Glomerular endothelial cell (primary cell): ENCODE data around the gene TDP1. TPM values are rescaled to one million over a fixed set of nuclear protein-coding genes. Genes with fewer than 3 reads are reported as not detected.
"Not testable (repeated sequence)": the region's sequence is repeated elsewhere in the genome, so short reads cannot be mapped to it uniquely, and the experiment has no call there.

ENCODE experiments used
- DNase-seq: peaks from one replicate; pipeline ENCODE4 v3.0.0-alpha.2; 2011; ENCODE audit warnings: low read depth, low spot score; ENCODE audit errors: extremely low read depth
- total RNA-seq: library from RNA; depleted of rRNA; stranded (reverse); fragments of >200 nt; gene quantifications from 2 replicates; pipeline ENCODE4 v1.2.3, GENCODE V29; 2015

Gene TDP1
- total RNA-seq, 1 donor from 2014 or later: 21.8 TPM

GRCh38 chr14:90089486-90089885 is 133.8 kb downstream of the TDP1 start:
- DNase-seq: not testable (repeated sequence)

- no peak for DNase-seq
These were observed 135.7 kb downstream of the TDP1 start for GRCh38 chr14:90091393-90091792.

GRCh38 chr14:90093942-90094595 is 138.3 kb downstream of the TDP1 start:
- no peak for DNase-seq

Other genes starting within 250 kb of the TDP1 start
- gene EFCAB11, start 1.2 kb upstream of the TDP1 start, total RNA-seq: 3.9 and 5.7 TPM in 2 replicates
- gene KCNK13, start 106.1 kb downstream of the TDP1 start, total RNA-seq: not detected in 2 replicates